Body of pancreas (tissue), 4 donors: Measurements from ENCODE around the gene ACRBP. TPM values are rescaled to one million over a fixed set of nuclear protein-coding genes. Genes with fewer than 3 reads are reported as not detected.

Experiments used
- ATAC-seq: fragments of 150-250 bp; one replicate; pipeline ENCODE4 v1.9.1; 2016
- DNase-seq, 4 donors: peaks; one replicate each; pipeline ENCODE4 v3.0.0-alpha.2; 2019
- H3K27ac ChIP-seq, 4 donors: fragments of 200-600 bp; sonication (generic); 1 replicate in 3 of 4; 2 replicates in 1 of 4; pipeline versions ENCODE4 v1.5.1 to v1.6.1; 2016 to 2019; ENCODE audit warnings: mild to moderate bottlenecking in 1 of 4, mixed read lengths in 1 of 4, moderate library complexity in 1 of 4
- H3K27me3 ChIP-seq, 2 donors: fragments of 200-600 bp; sonication (generic); one replicate each; pipeline ENCODE4 v1.6.0; 2016; ENCODE audit warnings: mild to moderate bottlenecking in 1 of 2
- H3K36me3 ChIP-seq, 2 donors: fragments of 200-600 bp; sonication (generic); replicated peaks in 1 of 2; 2 replicates each; pipeline ENCODE4 v1.5.1; 2016; ENCODE audit warnings: low read depth in 2 of 2; ENCODE audit not compliant: insufficient read depth in 1 of 2
- H3K4me1 ChIP-seq: fragments of 200-600 bp; sonication (generic); one replicate; pipeline ENCODE4 v1.6.0; 2016
- H3K4me3 ChIP-seq, 2 donors: fragments of 200-600 bp; sonication (generic); 1 replicate in 1 of 2; 2 replicates in 1 of 2; pipeline ENCODE4 v1.5.1; 2016 to 2019
- H3K9me3 ChIP-seq, 3 donors: fragments of 200-600 bp; sonication (generic); 1 replicate in 2 of 3; 2 replicates in 1 of 3; pipeline ENCODE4 v1.5.1; 2016
- CTCF ChIP-seq, 7 experiments: fragments of 450-650 bp in 4 of 7; fragments of 200-600 bp in 3 of 7; sonication (generic) in 3 of 7; IDR thresholded peaks; one replicate each; pipeline ENCODE4 v1.5.1; 2016 to 2019; ENCODE audit warnings: antibody characterized with exemption in 7 of 7
- POLR2A ChIP-seq, 3 donors: fragments of 450-650 bp; IDR thresholded peaks; one replicate each; pipeline ENCODE4 v1.6.1; 2016; ENCODE audit warnings: antibody characterized with exemption in 3 of 3, mild to moderate bottlenecking in 2 of 3
- WGBS, 2 donors: methylation state at CpG; one replicate each; pipeline ENCODE4 v1.1.5; 2017; 5-methylcytosine and 5-hydroxymethylcytosine counted together
- intact Hi-C: fragments of 100-400 bp; cut with DNase I; formaldehyde crosslinking; loops from one replicate; pipeline ENCODE4 v1.15.1; 2023
- total RNA-seq, 2 donors: library from RNA; depleted of rRNA; stranded (reverse); fragments of >200 nt; gene quantifications; one replicate each; pipeline ENCODE4 v1.1.0, GENCODE V29; 2016

The ACRBP gene
- total RNA-seq, 2 donors from 2014 or later, result 0.78 to 5.9 TPM

GRCh38 chr12:6664902-6665301 lies 17.7 kb upstream of the ACRBP start:
- 88% methylated on average over 2 of the region's 2 CpGs for WGBS, 2 donors
- Histone ChIP-seq H3K27ac (no peak overlapping the region), H3K4me1 (peaks cover 12% of the 10 kb centered on the region), H3K4me3 (no peak overlapping the region), H3K9me3 (no peaks in the 10 kb centered on the region), H3K36me3 (peaks cover 6 to 13% of the 10 kb centered on the region in 2 donors), H3K27me3 (no peaks in the 10 kb centered on the region)
- TF ChIP-seq CTCF (IDR thresholded peaks at IDR 0.05), result no peak
- no peak for TF ChIP-seq POLR2A (IDR thresholded peaks at IDR 0.05)
- DNase-seq, result no peak
- no peak for ATAC-seq
- intact Hi-C loops, result loop anchor here (10.0 kb wide), 1 partner anchor 50 kb away; no protein-coding TSS in a partner anchor

GRCh38 chr12:6662906-6663742 lies 15.9 kb upstream of the ACRBP start, which contains the start of gene ING4:
ING4 (minus strand) TSS chr12:6663119; CDS start chr12:6663101, 18 bp downstream.
- TF ChIP-seq CTCF (IDR thresholded peaks at IDR 0.05) (peak in 1 of 7 experiments; percentile 22), POLR2A (IDR thresholded peaks at IDR 0.05) (peak in 2 of 3 donors; percentile 56 to 60)
- peak within 1 kb of the TSS; percentile 60 to 73 for H3K4me3 ChIP-seq
- 2% methylated on average over 37 of the region's 37 CpGs for WGBS, 2 donors
- peaks cover 12% of the 10 kb centered on the region for H3K4me1 ChIP-seq
- intact Hi-C loops, result loop anchor here (10.0 kb wide), 1 partner anchor 48 kb away; no protein-coding TSS in a partner anchor
- no peaks in the 10 kb centered on the region for H3K9me3 ChIP-seq
- DNase-seq (peak; percentile 98 to 99 (median 98)), ATAC-seq (peak; percentile 100)
- peaks cover 0 to 4% of the 10 kb centered on the region in 2 donors for H3K36me3 ChIP-seq
- H3K27me3 ChIP-seq, result no peaks in the 10 kb centered on the region
- H3K27ac ChIP-seq, result peak within 1 kb of the TSS; percentile 9 to 84 (median 66)

- Histone ChIP-seq H3K9me3 (no peaks in the 10 kb centered on the region), H3K27me3 (no peaks in the 10 kb centered on the region), H3K36me3 (peaks cover 0 to 3% of the 10 kb centered on the region in 2 donors), H3K4me3 (peak overlapping the region; percentile 60 to 73), H3K27ac (peak overlapping the region; percentile 8 to 84 (median 45)), H3K4me1 (peaks cover 12% of the 10 kb centered on the region)
- ATAC-seq (no peak), DNase-seq (no peak)
- WGBS, 2 donors, result 1 to 3% methylated on average over 10 of the region's 10 CpGs
- intact Hi-C loops, result loop anchor here (10.0 kb wide), 1 partner anchor 48 kb away; no protein-coding TSS in a partner anchor
- TF ChIP-seq CTCF (IDR thresholded peaks at IDR 0.05) (no peak), POLR2A (IDR thresholded peaks at IDR 0.05) (no peak)
Measured at GRCh38 chr12:6662602-6662905, 15.3 kb upstream of the ACRBP start.

- H3K4me1 ChIP-seq, result no peaks in the 10 kb centered on the region
- peaks cover 9 to 21% of the 10 kb centered on the region in 2 donors for H3K36me3 ChIP-seq
- no peaks in the 10 kb centered on the region for H3K27me3 ChIP-seq
- intact Hi-C loops, result no loop called here
- ATAC-seq (no peak), DNase-seq (no peak)
- no peak overlapping the region for H3K4me3 ChIP-seq
- 90 to 92% methylated on average over 5 of the region's 5 CpGs for WGBS, 2 donors
- TF ChIP-seq POLR2A (IDR thresholded peaks at IDR 0.05) (no peak), CTCF (IDR thresholded peaks at IDR 0.05) (no peak)
- no peak overlapping the region for H3K27ac ChIP-seq
- H3K9me3 ChIP-seq, result no peaks in the 10 kb centered on the region
Measured at GRCh38 chr12:6653987-6654386, 6.8 kb upstream of the ACRBP start.
